ENCODE results near the gene VAV2.

- TF ChIP-seq RAD21 (IDR thresholded peaks at IDR 0.05; ENCODE audit: low read depth): no peak
- TF ChIP-seq, protein P1, sequence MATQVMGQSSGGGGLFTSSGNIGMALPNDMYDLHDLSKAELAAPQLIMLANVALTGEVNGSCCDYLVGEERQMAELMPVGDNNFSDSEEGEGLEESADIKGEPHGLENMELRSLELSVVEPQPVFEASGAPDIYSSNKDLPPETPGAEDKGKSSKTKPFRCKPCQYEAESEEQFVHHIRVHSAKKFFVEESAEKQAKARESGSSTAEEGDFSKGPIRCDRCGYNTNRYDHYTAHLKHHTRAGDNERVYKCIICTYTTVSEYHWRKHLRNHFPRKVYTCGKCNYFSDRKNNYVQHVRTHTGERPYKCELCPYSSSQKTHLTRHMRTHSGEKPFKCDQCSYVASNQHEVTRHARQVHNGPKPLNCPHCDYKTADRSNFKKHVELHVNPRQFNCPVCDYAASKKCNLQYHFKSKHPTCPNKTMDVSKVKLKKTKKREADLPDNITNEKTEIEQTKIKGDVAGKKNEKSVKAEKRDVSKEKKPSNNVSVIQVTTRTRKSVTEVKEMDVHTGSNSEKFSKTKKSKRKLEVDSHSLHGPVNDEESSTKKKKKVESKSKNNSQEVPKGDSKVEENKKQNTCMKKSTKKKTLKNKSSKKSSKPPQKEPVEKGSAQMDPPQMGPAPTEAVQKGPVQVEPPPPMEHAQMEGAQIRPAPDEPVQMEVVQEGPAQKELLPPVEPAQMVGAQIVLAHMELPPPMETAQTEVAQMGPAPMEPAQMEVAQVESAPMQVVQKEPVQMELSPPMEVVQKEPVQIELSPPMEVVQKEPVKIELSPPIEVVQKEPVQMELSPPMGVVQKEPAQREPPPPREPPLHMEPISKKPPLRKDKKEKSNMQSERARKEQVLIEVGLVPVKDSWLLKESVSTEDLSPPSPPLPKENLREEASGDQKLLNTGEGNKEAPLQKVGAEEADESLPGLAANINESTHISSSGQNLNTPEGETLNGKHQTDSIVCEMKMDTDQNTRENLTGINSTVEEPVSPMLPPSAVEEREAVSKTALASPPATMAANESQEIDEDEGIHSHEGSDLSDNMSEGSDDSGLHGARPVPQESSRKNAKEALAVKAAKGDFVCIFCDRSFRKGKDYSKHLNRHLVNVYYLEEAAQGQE (IDR thresholded peaks at IDR 0.05; ENCODE audit: low read depth): no peak
Measured at GRCh38 chr9:133943781-133944745, 48.1 kb downstream of the VAV2 start.
